Stimulated activated CD8-positive, alpha-beta memory T cell treated with anti-CD3 and anti-CD28 coated beads, Interleukin-7, amount 100 ng/mL, for 24 hours (primary cell): ENCODE measurements around the gene DEPDC4.
"Not testable (repeated sequence)": the region's sequence is repeated elsewhere in the genome, so short reads cannot be mapped to it uniquely, and the experiment has no call there.

Experiments
- DNase-seq: peaks from one replicate; pipeline ENCODE4 v3.0.0-alpha.2; 2020; ENCODE audit warnings: low read depth

Gene DEPDC4

DNA sequence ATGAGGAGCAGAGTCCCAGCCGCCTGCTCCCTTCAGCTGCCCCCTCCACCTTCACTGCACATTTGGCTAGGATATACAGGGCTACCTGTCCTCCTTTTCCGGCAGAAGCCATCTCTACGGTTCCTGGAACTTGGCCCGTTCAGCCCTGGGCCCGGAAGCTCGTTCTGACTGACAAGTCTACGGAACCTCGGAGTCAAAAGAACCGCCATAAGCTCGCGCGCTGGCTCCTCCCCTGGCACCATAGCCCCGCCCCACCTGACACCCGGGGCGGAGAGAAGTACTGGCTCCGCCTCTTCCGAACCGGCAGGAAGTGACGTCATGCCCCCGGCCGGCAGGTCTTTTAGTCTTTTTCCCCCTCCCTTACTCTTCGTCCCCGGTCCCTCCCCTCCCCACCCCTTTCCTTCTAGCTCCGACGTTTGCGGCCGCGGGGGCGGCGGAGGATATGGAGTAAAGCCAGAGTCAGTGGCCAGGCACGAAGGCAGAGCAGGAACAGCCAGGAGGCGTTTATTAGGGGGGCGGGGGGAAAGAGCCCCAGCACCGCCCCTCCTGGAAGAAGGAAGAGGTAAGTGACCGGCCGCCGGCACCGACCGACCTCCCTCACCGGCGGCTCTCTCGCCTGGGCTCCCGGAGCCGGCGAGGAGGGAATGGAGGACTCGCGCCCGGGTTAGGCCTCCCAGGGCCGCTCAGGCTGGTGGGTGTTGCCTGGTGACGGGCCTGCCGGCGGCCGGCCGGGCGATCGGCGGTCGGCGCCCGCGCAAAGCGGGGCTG, at the start of gene DEPDC4, which contains the start of gene SCYL2:
Gene DEPDC4, minus strand, starts transcription at position 245 of the 768 bp plus-strand sequence. Its CDS starts 3 bp downstream, at position 242.
Gene SCYL2, plus strand, starts transcription at position 343 of the 768 bp plus-strand sequence. CDS start 15,794 bp downstream, outside the sequence.
- peak; percentile 96 for DNase-seq

DNA sequence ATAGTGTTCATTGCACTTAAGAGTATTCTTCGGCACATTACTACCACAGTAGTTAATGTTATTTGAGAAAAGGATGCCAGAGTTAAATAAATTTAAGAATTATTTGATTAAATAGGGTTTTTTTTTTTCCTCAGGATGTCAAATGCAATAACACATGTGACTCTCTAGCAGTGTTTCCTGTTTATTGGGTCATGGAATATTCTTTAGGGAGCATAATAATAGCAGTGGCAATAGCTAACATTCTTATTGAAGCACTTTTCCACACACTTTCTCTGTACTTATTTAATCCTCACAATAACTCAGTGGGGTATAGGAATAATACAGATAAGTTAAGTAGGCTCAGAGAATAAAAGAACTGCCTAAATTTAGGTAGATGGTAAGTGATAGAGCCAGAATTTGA, 44.4 kb upstream of the DEPDC4 start:
- no peak for DNase-seq

DNA sequence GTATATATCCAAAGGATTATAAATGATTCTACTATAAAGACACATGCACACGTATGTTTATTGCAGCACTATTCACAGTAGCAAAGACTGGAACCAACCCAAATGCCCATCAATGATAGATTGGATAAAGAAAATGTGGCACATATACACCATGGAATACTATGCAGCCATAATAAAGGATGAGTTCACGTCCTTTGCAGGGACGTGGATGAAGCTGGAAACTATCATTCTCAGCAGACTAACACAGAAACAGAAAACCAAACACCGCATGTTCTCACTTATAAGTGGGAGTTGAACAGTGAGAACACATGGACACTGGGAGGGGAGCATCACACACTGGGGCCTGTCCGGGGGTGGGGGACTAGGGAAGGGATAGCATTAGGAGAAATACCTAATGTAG, 41.3 kb upstream of the DEPDC4 start:
- not testable (repeated sequence) for DNase-seq

DNA sequence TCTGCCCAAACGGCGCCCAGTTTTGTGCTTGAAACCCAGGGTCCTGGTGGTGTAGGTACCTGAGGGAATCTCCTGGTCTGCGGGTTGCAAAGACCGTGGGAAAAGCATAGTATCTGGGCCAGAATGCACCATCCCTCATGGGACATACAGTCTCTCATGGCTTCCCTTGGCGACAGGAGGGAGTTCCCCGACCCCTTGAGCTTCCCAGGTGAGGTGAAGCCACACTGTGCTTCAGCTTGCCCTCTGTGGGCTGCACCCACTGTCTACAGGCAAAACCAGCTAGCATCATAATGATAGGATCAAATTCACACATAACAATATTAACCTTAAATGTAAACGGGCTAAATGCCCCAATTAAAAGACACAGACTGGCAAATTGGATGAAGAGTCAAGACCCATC, 37.5 kb upstream of the DEPDC4 start:
- not testable (repeated sequence) for DNase-seq

DNA sequence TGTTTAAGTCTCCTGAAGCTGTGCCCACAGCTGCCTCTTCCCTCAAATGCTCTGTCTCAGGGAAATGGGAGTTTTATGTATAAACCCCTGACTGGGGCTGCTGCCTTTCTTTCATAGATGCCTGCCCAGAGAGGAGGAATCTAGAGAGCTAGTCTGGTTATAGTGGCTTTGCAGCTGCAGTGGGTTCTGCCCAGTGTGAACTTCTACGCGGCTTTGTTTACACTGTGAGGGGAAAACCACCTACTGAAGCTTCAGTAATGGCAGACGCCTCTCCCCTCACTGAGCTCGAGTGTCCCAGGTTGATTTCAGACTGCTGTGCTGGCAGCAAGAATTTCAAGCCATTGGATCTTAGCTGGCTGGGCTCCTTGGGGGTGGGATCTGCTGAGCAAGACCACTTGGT, 37.0 kb upstream of the DEPDC4 start:
- DNase-seq = no peak

DNA sequence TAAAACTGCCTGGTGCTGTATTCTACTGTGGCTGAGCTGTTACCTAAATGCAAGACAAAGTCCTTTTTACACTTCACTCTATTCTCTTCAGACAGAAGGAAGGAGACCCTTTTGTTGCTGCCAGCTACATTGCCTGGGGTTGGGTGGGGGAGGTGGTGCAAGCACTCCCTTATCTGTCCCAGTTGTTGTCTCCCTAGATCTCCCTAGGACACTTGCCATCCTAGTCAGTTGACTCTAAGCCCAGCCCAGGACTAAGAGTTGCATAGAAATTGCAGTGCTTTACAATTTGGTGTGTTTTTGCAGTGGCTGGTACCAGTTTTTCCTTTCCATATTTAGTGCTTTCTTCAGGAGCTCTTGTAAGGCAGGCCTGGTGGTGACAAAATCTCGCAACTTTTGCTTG, 35.2 kb upstream of the DEPDC4 start:
- no peak for DNase-seq

DNA sequence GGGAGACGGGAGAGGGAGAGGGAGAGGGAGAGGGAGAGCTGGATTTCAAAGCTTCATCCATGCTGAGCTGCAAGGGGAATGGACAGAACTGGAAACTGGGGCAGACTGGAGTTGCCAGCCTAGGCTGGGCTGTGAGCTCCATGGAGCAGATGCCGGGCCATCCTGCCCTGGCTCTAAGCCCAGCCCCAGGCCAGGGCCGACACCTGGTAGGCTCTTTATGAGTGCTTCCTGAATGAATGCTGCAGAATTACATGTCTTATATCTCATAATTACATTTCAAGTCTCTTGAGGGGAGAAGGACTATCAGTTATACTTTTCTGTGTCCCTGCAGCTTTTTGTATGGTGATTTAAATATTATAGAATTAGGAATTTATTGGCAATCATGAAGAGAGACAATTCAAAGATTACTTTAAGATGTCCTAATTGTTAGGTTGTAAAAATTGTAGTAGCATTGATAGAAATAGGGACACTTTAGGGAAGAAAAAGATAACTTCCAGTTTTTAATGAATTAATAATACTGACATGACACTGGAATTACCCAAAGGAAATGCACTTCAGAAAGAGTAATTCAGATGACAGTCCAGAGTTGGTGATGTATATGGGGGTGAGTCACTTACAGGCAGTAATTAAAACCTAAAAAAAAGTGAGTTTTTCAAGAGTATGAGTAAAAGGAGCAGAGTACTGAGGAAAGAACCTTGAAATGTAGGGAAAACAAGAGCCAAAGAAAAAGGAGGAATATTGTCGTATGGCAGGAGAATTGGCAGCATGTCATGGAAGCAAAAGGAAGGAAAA, 29.1 kb upstream of the DEPDC4 start:
- no peak for DNase-seq

DNA sequence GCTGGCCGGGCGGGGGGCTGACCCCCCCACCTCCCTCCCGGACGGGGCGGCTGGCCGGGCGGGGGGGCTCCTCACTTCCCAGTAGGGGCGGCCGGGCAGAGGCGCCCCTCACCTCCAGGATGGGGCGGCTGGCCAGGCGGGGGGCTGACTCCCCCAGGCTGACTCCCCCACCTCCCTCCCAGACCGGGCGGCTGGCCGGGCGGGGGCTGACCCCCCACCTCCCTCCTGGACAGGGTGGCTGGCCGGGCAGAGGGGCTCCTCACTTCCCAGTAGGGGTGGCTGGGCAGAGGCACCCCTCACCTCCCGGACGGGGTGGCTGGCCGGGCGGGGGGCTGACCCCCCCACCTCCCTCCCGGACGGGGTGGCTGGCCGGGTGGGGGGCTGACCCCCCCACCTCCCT, 27.5 kb upstream of the DEPDC4 start:
- not testable (repeated sequence) for DNase-seq

DNA sequence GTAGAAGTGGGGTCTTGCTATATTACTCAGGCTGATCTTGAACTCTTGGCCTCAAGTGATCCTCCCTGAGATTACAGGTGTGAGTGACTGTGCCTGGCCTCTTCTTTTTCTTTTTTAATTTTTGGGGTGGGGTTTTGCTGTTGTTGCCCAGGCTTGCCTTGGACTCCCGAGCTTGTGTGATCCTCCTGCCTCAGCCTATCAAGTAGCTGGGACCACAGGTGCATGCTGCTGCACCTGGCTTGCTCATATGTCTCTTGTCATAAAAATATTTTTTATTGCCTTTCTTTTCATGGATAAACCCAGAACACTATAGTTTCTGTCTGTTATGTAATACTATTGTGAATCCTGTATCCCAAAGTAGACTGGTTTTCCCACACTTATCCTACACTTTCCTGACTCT, 26.1 kb upstream of the DEPDC4 start:
- no peak for DNase-seq

DNA sequence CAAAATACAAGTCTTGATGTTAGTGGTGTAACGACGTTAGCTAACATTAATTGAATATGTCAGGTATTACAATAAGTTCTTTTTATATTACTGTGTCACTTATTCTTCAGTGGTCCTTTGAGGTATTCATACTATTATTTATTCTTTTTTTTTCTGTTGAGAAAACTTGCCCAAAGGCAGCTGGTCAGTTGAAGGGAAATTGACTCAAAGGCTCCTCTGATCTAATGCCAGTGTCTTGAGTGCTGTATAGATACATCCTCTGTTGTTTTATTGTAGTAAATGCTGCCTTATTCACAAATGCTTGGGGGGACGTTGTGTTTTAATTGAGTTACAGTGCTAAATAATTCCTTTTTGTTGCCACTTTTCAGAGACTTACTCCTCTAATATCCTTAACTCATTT, 23.1 kb upstream of the DEPDC4 start:
- no peak for DNase-seq

DNA sequence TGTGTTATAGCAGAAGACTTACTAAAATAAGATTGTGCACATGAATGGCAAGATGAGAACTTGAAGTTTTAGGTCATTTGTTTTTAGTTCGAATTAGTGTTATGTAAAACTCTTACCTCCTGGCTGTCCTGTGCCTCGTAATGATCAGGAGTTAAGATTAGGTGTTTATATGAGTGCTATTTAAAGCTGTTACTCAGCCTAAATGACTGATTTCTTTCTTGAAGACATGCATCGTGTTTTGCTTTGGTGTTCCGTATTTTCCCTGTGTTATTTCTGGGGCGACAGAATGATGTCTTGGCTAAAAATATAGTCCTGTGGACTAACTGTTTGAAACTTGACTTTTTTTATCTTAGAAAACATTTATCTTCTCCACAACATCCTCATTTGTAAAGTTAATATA, 22.2 kb upstream of the DEPDC4 start:
- DNase-seq = no peak

DNA sequence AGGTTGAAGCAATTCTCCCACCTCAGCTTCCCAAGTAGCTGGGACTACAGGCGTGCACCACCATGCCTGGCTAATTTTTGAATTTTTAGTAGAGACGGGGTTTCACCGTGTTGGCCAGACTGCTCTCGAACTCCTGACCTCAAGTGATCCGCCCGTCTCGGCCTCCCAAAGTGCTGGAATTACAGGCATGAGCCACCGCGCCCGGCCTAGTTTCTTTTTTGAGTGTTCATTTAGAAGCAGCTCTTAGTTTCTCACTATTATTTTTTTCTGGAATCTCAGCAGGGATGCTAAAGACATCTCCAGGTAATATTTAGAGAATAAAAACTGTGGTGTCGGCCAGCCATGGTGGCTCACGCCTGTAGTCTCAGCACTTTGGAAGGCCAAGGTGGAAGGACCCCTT, 17.7 kb upstream of the DEPDC4 start:
- DNase-seq = not testable (repeated sequence)

DNA sequence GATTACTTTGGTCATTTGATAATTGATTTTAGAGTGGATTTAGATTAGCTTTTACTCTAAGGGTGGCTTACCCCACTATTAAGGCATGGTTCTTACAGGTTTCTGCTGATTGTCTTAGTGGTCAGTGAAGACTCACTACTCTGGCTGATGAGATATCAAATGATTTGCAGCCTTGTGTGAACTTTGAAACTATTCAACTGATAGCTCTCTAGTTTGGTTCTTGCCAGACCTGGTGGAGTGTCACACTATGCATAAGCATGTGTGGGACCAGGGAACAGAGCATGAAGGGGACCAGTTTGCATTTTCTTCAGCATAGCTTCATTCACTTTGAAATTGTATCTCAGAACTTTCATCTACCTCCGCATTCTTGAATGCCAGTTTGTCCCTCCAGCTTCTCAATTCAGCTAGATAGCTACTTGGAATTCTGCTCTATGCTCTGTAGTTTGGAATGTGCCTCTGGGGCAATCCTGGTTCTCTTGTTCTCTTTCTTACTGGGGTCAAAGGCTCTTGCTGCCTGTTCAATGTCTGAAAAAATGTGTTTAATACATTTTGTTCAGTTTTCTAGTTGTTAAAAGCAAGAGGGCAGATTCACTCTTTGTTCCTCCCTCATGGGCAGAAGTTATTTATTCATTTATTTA, 12.8 kb upstream of the DEPDC4 start:
- no peak for DNase-seq

DNA sequence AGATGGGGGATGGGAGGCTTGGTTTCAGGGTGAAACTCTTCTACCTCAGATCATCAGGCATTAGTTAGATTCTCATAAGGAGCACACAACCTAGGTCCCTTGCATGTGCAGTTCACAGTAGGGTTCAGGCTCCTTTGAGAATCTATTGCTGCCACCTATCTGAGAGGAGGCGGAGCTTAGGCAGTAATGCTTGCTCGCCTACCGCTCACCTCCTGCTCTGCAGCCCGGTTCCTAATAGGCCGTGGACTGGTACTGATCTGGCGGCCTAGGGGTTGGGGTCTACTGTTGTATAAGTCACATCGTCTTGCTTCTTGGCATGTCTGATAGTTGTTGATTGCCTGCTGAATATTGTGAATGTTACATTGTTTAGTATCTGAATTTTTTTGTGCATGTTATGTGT, 12.3 kb upstream of the DEPDC4 start:
- no peak for DNase-seq

DNA sequence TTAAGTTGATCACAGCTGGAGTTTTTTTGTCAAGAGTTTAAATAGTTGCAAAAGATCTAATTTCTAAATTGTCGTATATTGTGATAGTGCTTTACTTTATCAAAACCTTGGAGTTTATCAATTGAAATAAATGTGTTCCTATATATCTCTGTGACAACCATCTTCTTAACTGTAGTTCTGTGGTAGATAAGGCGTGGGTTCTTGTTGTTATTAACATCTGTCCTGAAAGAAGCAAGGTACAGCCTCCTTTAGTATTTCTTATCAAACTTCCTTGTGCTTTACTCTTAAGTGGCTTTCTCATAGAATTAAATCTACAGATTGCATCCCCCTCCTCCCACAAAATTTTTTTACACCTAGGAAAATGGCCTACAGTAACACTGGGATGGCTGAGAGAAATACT, 7.4 kb upstream of the DEPDC4 start:
- DNase-seq = no peak

DNA sequence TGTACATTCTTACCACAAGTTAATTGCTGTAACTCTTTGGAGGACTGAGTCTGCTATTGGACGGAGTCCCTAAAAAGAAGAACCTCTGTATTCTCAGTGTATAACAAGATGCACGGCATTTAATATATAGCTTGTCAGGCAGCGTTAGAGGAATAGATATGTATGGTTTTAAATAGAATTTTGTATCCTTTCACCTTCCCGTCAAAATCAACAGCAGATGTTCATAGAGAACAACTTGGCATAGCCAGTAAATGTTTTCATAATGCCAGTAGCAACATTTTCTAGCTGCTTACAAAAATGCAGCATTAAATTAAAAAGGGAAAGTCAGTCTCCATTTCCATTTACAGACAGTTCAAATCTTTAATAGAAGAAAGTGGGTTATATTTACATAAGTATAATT, 6.9 kb upstream of the DEPDC4 start:
- no peak for DNase-seq

DNA sequence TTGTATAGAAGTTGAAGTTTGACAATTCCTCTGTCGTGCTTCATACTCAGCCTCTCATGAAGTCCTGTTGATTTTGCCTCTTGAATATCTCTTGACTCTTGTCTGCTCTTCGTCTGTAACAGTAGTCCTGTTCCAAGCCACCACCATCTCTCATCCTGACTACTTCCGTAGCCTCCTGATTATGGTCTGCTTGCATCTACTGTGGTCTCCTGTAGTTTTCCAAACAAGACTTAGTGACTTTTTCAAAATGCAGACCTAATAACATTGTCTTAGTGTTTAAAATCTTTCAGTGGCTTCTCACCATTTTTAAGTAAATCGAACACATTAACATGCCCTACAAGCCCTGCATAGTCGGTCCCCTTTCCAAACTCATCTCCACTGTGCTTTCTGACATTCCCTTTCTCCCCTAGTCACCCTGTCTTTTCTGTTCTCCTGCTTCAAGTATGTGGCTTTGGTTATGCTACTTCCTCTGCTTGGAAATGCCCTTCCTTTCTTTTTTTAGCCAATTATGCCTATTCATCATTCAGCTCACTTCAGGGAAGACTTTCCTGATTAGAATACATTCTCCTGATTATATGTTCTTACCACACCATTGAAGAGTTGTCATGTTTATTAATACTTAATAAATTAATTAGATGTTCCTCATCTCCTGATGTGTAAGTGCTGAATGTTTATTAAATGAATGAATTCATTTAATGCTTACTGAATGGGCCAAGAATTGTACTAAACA, 2.1 kb upstream of the DEPDC4 start:
- no peak for DNase-seq

DNA sequence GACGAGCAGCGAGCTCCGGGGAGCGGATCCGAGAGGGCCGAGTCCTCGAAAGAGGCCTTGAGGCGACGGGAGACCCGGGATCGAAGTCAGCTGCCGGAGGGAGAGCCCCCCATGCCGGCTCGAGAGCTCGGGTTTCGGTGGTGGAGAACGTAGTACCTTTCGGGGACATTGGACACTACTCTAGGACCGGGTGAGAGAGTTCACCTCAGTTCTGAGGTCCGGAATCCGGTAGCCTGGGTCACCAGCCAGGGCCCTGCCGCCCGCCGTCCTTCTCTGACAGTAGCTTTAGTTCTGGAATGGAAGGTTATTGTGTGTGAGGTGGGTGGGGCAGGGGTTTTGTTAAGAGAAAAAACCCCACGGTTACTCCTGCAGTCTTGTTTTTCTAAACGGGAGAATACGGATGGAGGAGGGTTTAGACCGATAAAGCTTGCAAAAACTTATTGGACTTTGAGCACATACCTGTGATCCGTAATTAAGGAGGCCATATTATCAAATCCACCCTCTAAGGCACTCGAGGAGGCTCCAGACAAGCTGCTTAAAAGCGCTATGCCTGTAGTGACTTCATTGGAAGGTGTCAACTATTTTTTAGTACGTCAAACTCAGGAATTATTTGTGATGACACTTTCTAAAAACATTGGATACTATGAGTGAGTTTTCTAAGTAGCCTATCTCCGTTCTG, 863 bp upstream of the DEPDC4 start:
- no peak for DNase-seq

DNA sequence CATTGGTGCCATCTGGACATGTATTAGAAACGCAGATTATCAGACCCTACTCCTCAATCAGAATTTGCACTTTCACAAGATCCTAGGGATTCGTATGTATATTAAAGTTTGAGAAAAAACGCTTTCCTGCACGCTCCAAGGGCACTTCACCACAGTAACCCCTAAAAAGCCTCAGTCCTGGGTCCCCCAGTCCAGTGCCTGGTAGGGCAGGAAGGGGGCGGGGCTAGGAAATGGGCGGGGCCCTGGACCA, 369 bp downstream of the DEPDC4 start:
- DNase-seq = no peak

DNA sequence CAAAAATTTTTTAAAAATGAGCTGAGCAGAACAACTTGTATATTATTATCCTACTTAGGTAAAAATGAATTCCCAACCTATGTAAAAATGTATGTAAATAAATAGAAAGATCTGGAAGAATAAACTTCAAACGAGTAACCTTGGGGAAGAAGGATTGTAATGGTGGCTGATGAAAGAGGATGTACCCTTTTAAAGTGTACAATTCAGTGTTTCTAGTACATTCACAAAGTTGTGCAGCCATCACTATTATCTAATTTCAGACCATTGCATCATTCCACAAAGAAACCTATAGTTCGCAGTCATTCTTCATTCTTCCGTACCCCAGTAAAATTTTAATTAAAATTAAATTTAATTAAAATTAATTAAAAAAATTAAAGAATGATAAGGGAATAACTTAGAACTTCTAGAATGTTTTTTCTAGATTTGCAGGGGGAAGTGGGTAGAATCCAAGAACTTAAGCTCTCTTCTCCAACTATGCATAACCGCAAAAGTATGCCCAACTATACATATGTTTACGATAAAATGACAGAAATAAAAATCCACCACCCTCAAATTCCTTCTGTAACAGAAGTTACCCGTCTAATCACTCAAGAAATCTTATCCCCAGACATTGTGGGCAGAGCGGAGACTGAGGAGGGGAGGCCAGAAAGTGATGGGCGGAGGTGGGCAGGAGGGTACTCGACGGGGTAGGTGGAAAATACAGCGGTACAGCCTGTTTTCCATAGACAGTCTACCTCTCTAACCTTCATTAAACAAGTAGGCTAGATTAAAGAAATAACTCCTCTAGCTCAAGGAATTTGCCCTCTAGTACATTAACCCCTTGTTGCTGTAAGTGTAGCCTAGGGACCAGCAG, 921 bp downstream of the DEPDC4 start:
- no peak for DNase-seq

DNA sequence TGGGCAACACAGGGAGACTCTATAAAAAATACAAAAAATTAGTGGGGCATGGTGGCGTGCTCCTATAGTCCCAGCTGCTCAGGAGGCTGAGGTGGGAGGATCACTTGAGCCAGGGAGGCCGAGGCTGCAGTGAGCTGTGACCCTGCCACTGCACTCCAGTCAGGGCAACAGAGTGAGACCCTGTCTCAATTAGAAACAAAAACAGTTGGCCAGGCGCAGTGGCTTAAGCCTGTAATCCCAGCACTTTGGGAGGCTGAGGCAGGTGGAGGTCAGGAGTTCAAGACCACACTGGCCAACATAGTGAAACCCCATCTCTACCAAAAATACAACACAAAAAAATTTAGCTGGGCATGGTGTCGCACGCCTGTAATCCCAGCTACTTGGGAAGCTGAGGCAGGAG, 1.8 kb downstream of the DEPDC4 start:
- DNase-seq = not testable (repeated sequence)
